HEK293 (cell line): ENCODE data around the gene CPT1C.

Source experiments
- CTCF ChIA-PET: fragments of 350-600 bp; formaldehyde crosslinking; extraction: SDS; loops from one replicate; lab custom pipeline; 2021; ENCODE audit warnings: antibody characterized with exemption; lab: Yijun Ruan, JAX
- POLR2A ChIA-PET: fragments of 300-600 bp; formaldehyde crosslinking; extraction: SDS; loops from one replicate; lab custom pipeline; 2020; ENCODE audit warnings: antibody characterized with exemption, inconsistent platforms; lab: Yijun Ruan, JAX
- H3K27ac ChIP-seq: fragments of 200-500 bp; sonication (Bioruptor generic); 2 replicates; pipeline ENCODE4 v1.5.1; 2014; ENCODE audit warnings: low read depth, low read length, control low read depth, inconsistent platforms; ENCODE audit errors: extremely low read depth
- H3K36me3 ChIP-seq, 2 experiments: fragments of 200-500 bp in 1 of 2; sonication (Bioruptor generic) in 1 of 2; 1 replicate in 1 of 2; 2 replicates in 1 of 2; pipeline ENCODE4 v1.5.1; 2014 to 2017; ENCODE audit warnings: inconsistent platforms in 2 of 2, low read length in 2 of 2; ENCODE audit not compliant: control insufficient read depth in 2 of 2, insufficient read depth in 1 of 2
- H3K4me1 ChIP-seq: fragments of 200-500 bp; sonication (Bioruptor generic); 2 replicates; pipeline ENCODE4 v1.5.1; 2014; ENCODE audit warnings: mild to moderate bottlenecking, low read length, inconsistent platforms; ENCODE audit not compliant: control insufficient read depth, insufficient read depth
- H3K4me3 ChIP-seq: 2 replicates; pipeline ENCODE4 v1.5.1; 2011; ENCODE audit warnings: low read depth, mild to moderate bottlenecking, control low read depth, low read length, moderate library complexity
- H3K9me3 ChIP-seq: fragments of 200-500 bp; sonication (Bioruptor generic); 2 replicates; pipeline ENCODE4 v1.5.1; 2014; ENCODE audit warnings: low read depth, low read length, inconsistent platforms; ENCODE audit not compliant: control insufficient read depth, insufficient read depth
- BCL11B ChIP-seq: fragments of 450-650 bp; formaldehyde crosslinking; IDR thresholded peaks from 2 replicates; pipeline ENCODE4 v1.5.1; 2016; ENCODE audit warnings: low read depth, missing biosample characterization, missing genetic modification characterization
- KLF8 ChIP-seq: fragments of 450-650 bp; formaldehyde crosslinking; IDR thresholded peaks from 2 replicates; pipeline ENCODE4 v1.5.1; 2016; ENCODE audit warnings: missing biosample characterization, missing genetic modification characterization
- RBAK ChIP-seq: fragments of 450-650 bp; formaldehyde crosslinking; IDR thresholded peaks from 2 replicates; pipeline ENCODE4 v1.5.1; 2016; ENCODE audit warnings: missing biosample characterization, missing genetic modification characterization
- ZBTB1 ChIP-seq: fragments of 450-650 bp; formaldehyde crosslinking; IDR thresholded peaks from 2 replicates; pipeline ENCODE4 v1.5.1; 2016; ENCODE audit warnings: missing biosample characterization, missing genetic modification characterization
- ZFP37 ChIP-seq: fragments of 450-650 bp; formaldehyde crosslinking; IDR thresholded peaks from 2 replicates; pipeline ENCODE4 v1.5.1; 2016; ENCODE audit warnings: missing biosample characterization, missing genetic modification characterization
- ZNF140 ChIP-seq: fragments of 450-650 bp; formaldehyde crosslinking; IDR thresholded peaks from 2 replicates; pipeline ENCODE4 v1.5.1; 2016; ENCODE audit warnings: missing biosample characterization, missing genetic modification characterization
- ZNF239 ChIP-seq: fragments of 450-650 bp; formaldehyde crosslinking; IDR thresholded peaks from 2 replicates; pipeline ENCODE4 v1.5.1; 2016; ENCODE audit warnings: missing biosample characterization, missing genetic modification characterization
- ZNF311 ChIP-seq: fragments of 450-650 bp; formaldehyde crosslinking; IDR thresholded peaks from 2 replicates; pipeline ENCODE4 v1.5.1; 2017; ENCODE audit warnings: missing biosample characterization, missing genetic modification characterization, borderline replicate concordance
- ZNF433 ChIP-seq: fragments of 450-650 bp; formaldehyde crosslinking; IDR thresholded peaks from 2 replicates; pipeline ENCODE4 v1.5.1; 2016; ENCODE audit warnings: missing biosample characterization, missing genetic modification characterization, low read depth
- ZNF544 ChIP-seq: fragments of 450-650 bp; formaldehyde crosslinking; IDR thresholded peaks from 2 replicates; pipeline ENCODE4 v1.5.0; 2017; ENCODE audit warnings: missing biosample characterization, missing genetic modification characterization
- ZNF558 ChIP-seq: fragments of 450-650 bp; formaldehyde crosslinking; IDR thresholded peaks from 2 replicates; pipeline ENCODE4 v1.5.1; 2016; ENCODE audit warnings: missing biosample characterization, missing genetic modification characterization
- ZNF610 ChIP-seq: fragments of 450-650 bp; formaldehyde crosslinking; IDR thresholded peaks from 2 replicates; pipeline ENCODE4 v1.5.1; 2016; ENCODE audit warnings: missing biosample characterization, missing genetic modification characterization, borderline replicate concordance
- ZNF660 ChIP-seq: fragments of 450-650 bp; IDR thresholded peaks from 2 replicates; pipeline ENCODE4 v1.5.1; 2018; ENCODE audit warnings: missing biosample characterization, mild to moderate bottlenecking, missing genetic modification characterization
- ZNF76 ChIP-seq: fragments of 450-650 bp; formaldehyde crosslinking; IDR thresholded peaks from 2 replicates; pipeline ENCODE4; 2016; ENCODE audit warnings: low read depth, missing biosample characterization, missing genetic modification characterization, borderline replicate concordance
- ZNF792 ChIP-seq: fragments of 450-650 bp; formaldehyde crosslinking; IDR thresholded peaks from 2 replicates; pipeline ENCODE4 v1.5.1; 2016; ENCODE audit warnings: missing biosample characterization, missing genetic modification characterization
- ZSCAN23 ChIP-seq: fragments of 450-650 bp; formaldehyde crosslinking; IDR thresholded peaks from 2 replicates; pipeline ENCODE4 v1.5.1; 2016; ENCODE audit warnings: missing biosample characterization, missing genetic modification characterization
- TF ChIP-seq, protein P1 (sequence below): fragments of 450-650 bp; formaldehyde crosslinking; IDR thresholded peaks from 2 replicates; pipeline ENCODE4 v1.5.1; 2017; ENCODE audit warnings: missing biosample characterization, missing genetic modification characterization

The CPT1C gene

DNA sequence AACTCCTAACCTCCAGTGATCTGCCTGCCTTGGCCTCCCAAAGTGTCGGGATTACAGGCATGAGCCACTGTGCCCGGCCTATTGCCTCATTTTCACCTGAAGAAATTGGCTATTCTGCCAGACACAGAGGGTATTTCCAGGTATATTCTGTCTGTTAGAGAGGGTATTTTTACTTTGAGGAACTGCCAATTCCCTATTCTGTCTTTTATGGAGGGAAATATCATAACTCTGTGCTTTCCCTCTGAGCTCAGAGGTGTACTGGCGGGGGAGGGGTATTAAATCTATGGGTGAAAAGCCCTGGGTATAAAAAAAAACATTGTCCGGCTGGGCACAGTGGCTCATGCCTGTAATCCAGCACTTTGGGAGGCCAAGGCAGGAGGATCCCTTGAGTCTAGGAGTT is 47.4 kb downstream of the CPT1C start (continued):
- no peak for TF ChIP-seq ZNF311 (tag by site-specific recombination)
- no peak for TF ChIP-seq ZBTB1
- TF ChIP-seq, all 188 proteins: peak for 0

DNA sequence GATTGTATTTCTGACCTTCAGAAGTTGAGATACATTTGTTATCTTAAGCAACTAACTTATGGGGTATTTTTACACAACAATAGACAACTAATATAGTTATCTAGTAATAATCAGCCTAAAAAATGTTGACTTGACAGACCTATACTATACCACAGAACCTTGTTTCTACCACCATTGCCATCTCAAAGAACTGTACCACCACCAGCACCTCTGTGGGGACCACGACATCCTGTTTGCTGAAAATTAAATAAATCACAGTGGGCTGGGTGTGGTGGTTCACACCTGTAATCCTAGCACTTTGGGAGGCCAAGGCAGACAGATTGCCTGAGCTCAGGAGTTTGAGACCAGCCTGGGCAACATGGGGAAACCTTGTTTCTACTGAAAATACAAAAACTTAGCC is 48.2 kb downstream of the CPT1C start:
- POLR2A ChIA-PET, result no interaction called here
- no peaks in the 10 kb centered on the region for H3K4me1 ChIP-seq
- CTCF ChIA-PET, result no interaction called here

DNA sequence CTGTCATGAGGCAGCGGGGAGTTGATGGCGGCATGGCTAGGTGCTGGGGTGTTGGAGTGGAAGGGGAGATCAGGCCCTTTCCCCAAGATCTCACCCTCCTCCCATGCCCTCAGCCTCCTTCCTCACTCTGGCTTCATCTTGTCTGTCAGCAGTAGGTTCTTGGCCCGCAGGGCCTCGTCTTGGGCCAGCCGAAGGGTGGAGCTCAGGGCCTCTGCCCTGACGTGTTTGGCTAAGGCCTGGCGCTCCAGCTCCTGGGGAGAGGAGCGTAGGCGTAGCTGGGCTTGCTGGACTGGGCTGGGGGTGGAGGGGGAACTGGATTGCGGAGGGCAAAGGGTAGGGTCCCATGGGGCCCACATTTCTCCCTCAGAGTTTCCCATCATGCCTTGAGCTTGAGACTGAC is 49.0 kb downstream of the CPT1C start:
- ChIA-PET CTCF (interaction anchor here (1.2 kb wide), 1 partner anchor 23 kb away, joined by 3 read pairs; no protein-coding TSS in a partner anchor), POLR2A (no interaction called here)
- TF ChIP-seq ZNF239 (tag by site-specific recombination), result no peak
- TF ChIP-seq KLF8 (tag by site-specific recombination), result no peak
- TF ChIP-seq ZNF544 (tag by site-specific recombination), result no peak
- Histone ChIP-seq H3K4me1 (no peaks in the 10 kb centered on the region), H3K36me3 (no peaks in the 10 kb centered on the region; a peak in 1 of 3 replicates), H3K4me3 (no peak overlapping the region), H3K27ac (no peak overlapping the region), H3K9me3 (no peaks in the 10 kb centered on the region)

More for the DNA sequence above, 48.2 kb downstream of the CPT1C start:
- no peak for TF ChIP-seq RBAK (tag by site-specific recombination)
- TF ChIP-seq ZNF610 (tag by site-specific recombination), result no peak
- TF ChIP-seq ZNF140, result no peak
- TF ChIP-seq BCL11B, result no peak
- no peak for TF ChIP-seq ZNF792 (tag by site-specific recombination)
- no peak for TF ChIP-seq ZNF660
- TF ChIP-seq ZFP37 (tag by site-specific recombination), result no peak
- TF ChIP-seq ZSCAN23 (tag by site-specific recombination), result no peak
- no peak for TF ChIP-seq ZNF433 (tag by site-specific recombination)
- TF ChIP-seq ZNF558 (tag by site-specific recombination), result no peak
- TF ChIP-seq, protein P1, sequence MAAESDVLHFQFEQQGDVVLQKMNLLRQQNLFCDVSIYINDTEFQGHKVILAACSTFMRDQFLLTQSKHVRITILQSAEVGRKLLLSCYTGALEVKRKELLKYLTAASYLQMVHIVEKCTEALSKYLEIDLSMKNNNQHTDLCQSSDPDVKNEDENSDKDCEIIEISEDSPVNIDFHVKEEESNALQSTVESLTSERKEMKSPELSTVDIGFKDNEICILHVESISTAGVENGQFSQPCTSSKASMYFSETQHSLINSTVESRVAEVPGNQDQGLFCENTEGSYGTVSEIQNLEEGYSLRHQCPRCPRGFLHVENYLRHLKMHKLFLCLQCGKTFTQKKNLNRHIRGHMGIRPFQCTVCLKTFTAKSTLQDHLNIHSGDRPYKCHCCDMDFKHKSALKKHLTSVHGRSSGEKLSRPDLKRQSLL (tag by site-specific recombination), result no peak
- Histone ChIP-seq H3K4me3 (no peak overlapping the region), H3K27ac (no peak overlapping the region), H3K36me3 (no peaks in the 10 kb centered on the region; a peak in 1 of 3 replicates), H3K9me3 (no peaks in the 10 kb centered on the region)

DNA sequence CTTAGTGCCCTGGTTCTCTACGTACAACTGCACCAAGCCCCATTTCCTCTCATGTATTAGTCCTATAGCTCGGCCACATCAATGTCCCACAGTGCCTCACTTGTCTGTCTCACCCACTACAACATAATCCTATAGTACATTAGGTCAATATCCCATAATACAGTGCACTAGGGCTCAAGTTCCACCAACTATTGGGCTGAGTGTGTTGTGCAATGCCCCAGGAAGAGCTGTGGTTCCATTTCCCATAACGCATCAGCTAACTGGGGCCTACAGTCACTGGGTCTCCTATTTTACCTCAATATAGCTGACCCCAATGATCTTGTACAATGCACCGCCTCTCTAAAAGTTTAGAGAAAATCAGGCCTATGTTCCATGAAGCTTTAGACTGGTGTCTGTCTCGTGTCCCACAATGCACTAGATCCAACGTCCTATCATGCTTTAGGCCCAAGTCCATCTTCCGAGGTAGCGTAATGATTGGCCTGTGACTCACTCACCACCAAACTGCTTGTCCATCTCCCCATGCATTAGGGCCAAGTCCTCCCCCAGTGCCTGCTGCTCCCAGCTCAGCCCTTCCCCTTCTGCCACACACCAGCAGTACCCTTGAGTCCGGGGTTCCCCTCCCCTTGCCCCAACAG is 50.4 kb downstream of the CPT1C start:
- CTCF ChIA-PET, result interaction anchor here (0.7 to 1.2 kb wide), 2 partner anchors 25 to 85 kb away, joined by 3 read pairs; no protein-coding TSS in a partner anchor
- no peak overlapping the region for H3K27ac ChIP-seq
- no peaks in the 10 kb centered on the region for H3K4me1 ChIP-seq
- H3K9me3 ChIP-seq, result no peaks in the 10 kb centered on the region
- TF ChIP-seq ZNF76, result peak; percentile 71; the same call in 1 of the 2 replicates
- TF ChIP-seq, protein P1 (tag by site-specific recombination), result no peak
- no peaks in the 10 kb centered on the region; a peak in 1 of 3 replicates for H3K36me3 ChIP-seq
- POLR2A ChIA-PET, result no interaction called here
- H3K4me3 ChIP-seq, result no peak overlapping the region
